ENCODE data around the gene LRRC71.

Gene LRRC71

GRCh38 chr1:156936721-156937220, 16.3 kb downstream of the LRRC71 start:
- no peak for TF ChIP-seq ZFX (IDR thresholded peaks at IDR 0.05; ENCODE audit: borderline replicate concordance)
- TF ChIP-seq, protein P1, sequence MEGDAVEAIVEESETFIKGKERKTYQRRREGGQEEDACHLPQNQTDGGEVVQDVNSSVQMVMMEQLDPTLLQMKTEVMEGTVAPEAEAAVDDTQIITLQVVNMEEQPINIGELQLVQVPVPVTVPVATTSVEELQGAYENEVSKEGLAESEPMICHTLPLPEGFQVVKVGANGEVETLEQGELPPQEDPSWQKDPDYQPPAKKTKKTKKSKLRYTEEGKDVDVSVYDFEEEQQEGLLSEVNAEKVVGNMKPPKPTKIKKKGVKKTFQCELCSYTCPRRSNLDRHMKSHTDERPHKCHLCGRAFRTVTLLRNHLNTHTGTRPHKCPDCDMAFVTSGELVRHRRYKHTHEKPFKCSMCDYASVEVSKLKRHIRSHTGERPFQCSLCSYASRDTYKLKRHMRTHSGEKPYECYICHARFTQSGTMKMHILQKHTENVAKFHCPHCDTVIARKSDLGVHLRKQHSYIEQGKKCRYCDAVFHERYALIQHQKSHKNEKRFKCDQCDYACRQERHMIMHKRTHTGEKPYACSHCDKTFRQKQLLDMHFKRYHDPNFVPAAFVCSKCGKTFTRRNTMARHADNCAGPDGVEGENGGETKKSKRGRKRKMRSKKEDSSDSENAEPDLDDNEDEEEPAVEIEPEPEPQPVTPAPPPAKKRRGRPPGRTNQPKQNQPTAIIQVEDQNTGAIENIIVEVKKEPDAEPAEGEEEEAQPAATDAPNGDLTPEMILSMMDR (IDR thresholded peaks at IDR 0.05), result no peak
- H3K27ac ChIP-seq, result no peak overlapping the region

GRCh38 chr1:156937883-156938282, 17.5 kb downstream of the LRRC71 start:
- H3K27ac ChIP-seq, result no peak overlapping the region
- TF ChIP-seq ZFX (IDR thresholded peaks at IDR 0.05; ENCODE audit: borderline replicate concordance), result no peak
- TF ChIP-seq, protein P1 (IDR thresholded peaks at IDR 0.05), result no peak

- TF ChIP-seq, protein P1 (IDR thresholded peaks at IDR 0.05), result no peak
- no peak for TF ChIP-seq ZFX (IDR thresholded peaks at IDR 0.05; ENCODE audit: borderline replicate concordance)
- H3K27ac ChIP-seq, result no peak overlapping the region
Measured at GRCh38 chr1:156938813-156939212, 18.4 kb downstream of the LRRC71 start.

- no peak overlapping the region for H3K27ac ChIP-seq
- no peak for TF ChIP-seq ZFX (IDR thresholded peaks at IDR 0.05; ENCODE audit: borderline replicate concordance)
- TF ChIP-seq, protein P1 (IDR thresholded peaks at IDR 0.05), result no peak
Measured at GRCh38 chr1:156939786-156940334, 19.4 kb downstream of the LRRC71 start.

- TF ChIP-seq ZFX (IDR thresholded peaks at IDR 0.05; ENCODE audit: borderline replicate concordance), result no peak
- TF ChIP-seq, protein P1 (IDR thresholded peaks at IDR 0.05), result no peak
- H3K27ac ChIP-seq, result no peak overlapping the region
Measured at GRCh38 chr1:156941675-156942074, 21.2 kb downstream of the LRRC71 start.

DNA sequence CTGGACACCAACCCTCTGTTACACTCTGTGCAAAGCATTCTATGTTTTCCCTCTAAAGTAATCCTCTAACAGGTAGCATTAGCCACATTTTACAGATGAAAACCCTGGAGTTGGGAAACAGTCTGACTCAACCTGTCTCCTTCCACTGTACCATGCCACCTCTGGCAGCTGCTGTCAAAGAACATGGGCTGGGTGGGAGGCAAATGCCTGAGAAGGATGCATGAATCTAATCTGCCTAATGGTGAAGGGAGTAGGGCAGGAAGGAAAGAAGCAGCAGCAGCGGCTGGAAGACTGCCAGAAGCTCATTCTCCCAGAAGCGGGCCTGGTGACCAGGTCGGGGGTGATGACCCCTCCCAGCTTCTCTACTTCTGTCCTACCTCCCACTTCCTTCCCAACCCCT, 21.7 kb downstream of the LRRC71 start:
- H3K27ac ChIP-seq, result no peak overlapping the region
- no peak for TF ChIP-seq ZFX (IDR thresholded peaks at IDR 0.05; ENCODE audit: borderline replicate concordance)
- TF ChIP-seq, protein P1 (IDR thresholded peaks at IDR 0.05), result no peak

GRCh38 chr1:156942576-156942975, 22.1 kb downstream of the LRRC71 start:
- H3K27ac ChIP-seq, result no peak overlapping the region
- TF ChIP-seq, protein P1 (IDR thresholded peaks at IDR 0.05), result no peak
- TF ChIP-seq ZFX (IDR thresholded peaks at IDR 0.05; ENCODE audit: borderline replicate concordance), result no peak

Data from 22Rv1 (cell line).